PC-9 (cell line): Measurements from ENCODE around the gene SFN. TPM values are rescaled to one million over a fixed set of nuclear protein-coding genes. Genes with fewer than 3 reads are reported as not detected.

Experiments used
- Bru-seq: library from RNA; stranded (reverse); fragments of 400-500 nt; gene quantifications from one replicate; lab custom pipeline; 2021; lab: Mats Ljungman, UMichigan
- BruChase-seq, 2 experiments: library from RNA; stranded (reverse); fragments of 400-500 nt; gene quantifications; one replicate each; lab custom pipeline; 2021; lab: Mats Ljungman, UMichigan
- BruUV-seq: library from RNA; stranded (reverse); fragments of 400-500 nt; replicated peaks from 2 replicates; lab custom pipeline; 2021; lab: Mats Ljungman, UMichigan
- CTCF ChIA-PET: fragments of 300-600 bp; sonication (Branson Sonifier 250); formaldehyde crosslinking; loops from one replicate; lab custom pipeline; 2022; ENCODE audit warnings: antibody characterized with exemption; lab: Charles Lee
- POLR2A ChIA-PET: fragments of 300-600 bp; sonication (Branson Sonifier 250); formaldehyde crosslinking; loops from one replicate; lab custom pipeline; 2022; ENCODE audit warnings: antibody characterized with exemption; ENCODE audit not compliant: unreplicated experiment; lab: Charles Lee
- DNase-seq, 2 experiments: peaks; one replicate each; pipeline versions ENCODE4 v3.0.0 to v3.0.0-alpha.2; 2015 to 2022; ENCODE audit warnings: mixed read lengths in 1 of 2
- H2AFZ ChIP-seq: fragments of 200-600 bp; sonication (generic); 2 replicates; pipeline ENCODE4 v1.8.1; 2017; ENCODE audit warnings: antibody characterized with exemption
- H3F3A ChIP-seq: fragments of 200-600 bp; sonication (generic); 2 replicates; pipeline ENCODE4 v1.8.1; 2017; ENCODE audit warnings: antibody characterized with exemption, mild to moderate bottlenecking, low read depth; ENCODE audit not compliant: insufficient read depth
- H3K27ac ChIP-seq: fragments of 200-600 bp; sonication (generic); 2 replicates; pipeline ENCODE4 v1.6.1; 2016; ENCODE audit warnings: mixed run types
- H3K27me3 ChIP-seq: fragments of 200-600 bp; sonication (generic); 2 replicates; pipeline ENCODE4 v1.6.1; 2016; ENCODE audit warnings: low read depth, mixed run types; ENCODE audit not compliant: insufficient read depth
- H3K36me3 ChIP-seq: fragments of 200-600 bp; sonication (generic); 2 replicates; pipeline ENCODE4 v1.6.1; 2016; ENCODE audit warnings: low read depth, mixed run types
- H3K4me1 ChIP-seq: fragments of 200-600 bp; sonication (generic); replicated peaks from 2 replicates; pipeline ENCODE4 v1.6.1; 2016; ENCODE audit warnings: mixed run types; ENCODE audit not compliant: insufficient read depth
- H3K4me2 ChIP-seq: fragments of 200-600 bp; sonication (generic); 2 replicates; pipeline ENCODE4 v1.6.1; 2017; ENCODE audit warnings: mixed run types
- H3K4me3 ChIP-seq: fragments of 200-600 bp; sonication (generic); 2 replicates; pipeline ENCODE4 v1.6.1; 2016; ENCODE audit warnings: mixed run types
- H3K79me2 ChIP-seq: fragments of 200-600 bp; sonication (generic); 2 replicates; pipeline ENCODE4 v1.6.1; 2017; ENCODE audit warnings: low read depth, mixed run types
- H3K9me2 ChIP-seq: fragments of 200-600 bp; sonication (generic); 2 replicates; pipeline ENCODE4 v1.8.1; 2017; ENCODE audit warnings: mild to moderate bottlenecking; ENCODE audit not compliant: insufficient read depth
- H3K9me3 ChIP-seq: fragments of 200-600 bp; sonication (generic); 2 replicates; pipeline ENCODE4 v1.8.1; 2016; ENCODE audit warnings: low read depth; ENCODE audit not compliant: insufficient read depth
- H4K20me1 ChIP-seq: fragments of 200-600 bp; sonication (generic); 2 replicates; pipeline ENCODE4 v1.8.1; 2017; ENCODE audit not compliant: insufficient read depth
- CTCF ChIP-seq: fragments of 200-600 bp; sonication (generic); conservative IDR thresholded peaks from 2 replicates; pipeline ENCODE4 v1.6.1; 2017; ENCODE audit warnings: mixed run types, antibody characterized with exemption, mild to moderate bottlenecking, moderate library complexity
- EZH2 ChIP-seq: fragments of 200-600 bp; sonication (generic); IDR thresholded peaks from 2 replicates; pipeline ENCODE4 v1.8.0; 2017; ENCODE audit warnings: antibody characterized with exemption, low read depth
- intact Hi-C: fragments of 100-400 bp; cut with micrococcal nuclease; formaldehyde crosslinking; loops from one replicate; pipeline ENCODE4 v1.10.0; 2022; ENCODE audit not compliant: unreplicated experiment
- long read RNA-seq: library from polyadenylated mRNA; stranded (forward); transcript quantifications from one replicate; pipeline ENCODE4 v2.0.0, GENCODE V29; 2022
- total RNA-seq: library from RNA; stranded (reverse); gene quantifications from 2 replicates; pipeline ENCODE4 v1.2.3, GENCODE V29; 2021

SFN gene
- total RNA-seq (326 and 355 TPM in 2 replicates), Bru-seq, nascent RNA (percentile 98 among the genes with signal in this experiment), BruChase-seq, experiment 1, labeled RNA remaining after a 2-hour chase (percentile 100 among the genes with signal in this experiment), BruChase-seq, experiment 2, labeled RNA remaining after a 6-hour chase (percentile 100 among the genes with signal in this experiment)
- long read RNA-seq, transcript SFN-201 (1 exons, 1,320 nt): major isoform, 572 of 573 reads
- long read RNA-seq, partial matches to known transcripts: 0 of 573 reads
- long read RNA-seq, other reads (novel, unspliced or antisense): 1 of 573 reads

DNA sequence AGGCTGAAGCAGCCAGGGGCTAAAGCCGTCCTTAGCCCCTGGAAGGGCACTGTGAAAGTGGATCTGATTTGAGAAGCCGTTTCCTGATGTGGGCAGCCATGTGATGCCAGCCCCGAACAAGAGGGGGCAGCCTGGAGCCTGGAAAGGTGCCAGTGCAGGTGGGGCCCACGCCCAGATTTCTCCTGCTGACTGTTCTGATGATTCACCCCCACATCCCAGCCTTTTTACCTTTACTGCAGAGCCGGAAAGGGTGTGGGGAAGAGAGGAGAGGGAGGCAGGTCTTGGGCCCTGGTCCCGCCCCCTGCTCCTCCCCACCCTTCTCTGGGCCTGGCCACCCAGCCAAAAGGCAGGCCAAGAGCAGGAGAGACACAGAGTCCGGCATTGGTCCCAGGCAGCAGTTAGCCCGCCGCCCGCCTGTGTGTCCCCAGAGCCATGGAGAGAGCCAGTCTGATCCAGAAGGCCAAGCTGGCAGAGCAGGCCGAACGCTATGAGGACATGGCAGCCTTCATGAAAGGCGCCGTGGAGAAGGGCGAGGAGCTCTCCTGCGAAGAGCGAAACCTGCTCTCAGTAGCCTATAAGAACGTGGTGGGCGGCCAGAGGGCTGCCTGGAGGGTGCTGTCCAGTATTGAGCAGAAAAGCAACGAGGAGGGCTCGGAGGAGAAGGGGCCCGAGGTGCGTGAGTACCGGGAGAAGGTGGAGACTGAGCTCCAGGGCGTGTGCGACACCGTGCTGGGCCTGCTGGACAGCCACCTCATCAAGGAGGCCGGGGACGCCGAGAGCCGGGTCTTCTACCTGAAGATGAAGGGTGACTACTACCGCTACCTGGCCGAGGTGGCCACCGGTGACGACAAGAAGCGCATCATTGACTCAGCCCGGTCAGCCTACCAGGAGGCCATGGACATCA, at the start of gene SFN:
Gene SFN, plus strand, starts transcription at position 369 of the 904 bp plus-strand sequence. Its CDS starts 64 bp downstream, at position 433.
- peak within 1 kb of the TSS; percentile 100 for H3K27ac ChIP-seq
- H3K79me2 ChIP-seq: peaks cover 23% of the 10 kb centered on the region
- peaks cover 67% of the 10 kb centered on the region for H3K4me1 ChIP-seq
- BruUV-seq: TSS peak; percentile 88
- H3K27me3 ChIP-seq: no peaks in the 10 kb centered on the region
- DNase-seq: peak; percentile 90 to 93
- TF ChIP-seq CTCF (peak; percentile 76), EZH2 (no peak)
- peak within 1 kb of the TSS; percentile 85 for H3K4me3 ChIP-seq
- H3K4me2 ChIP-seq: peak within 1 kb of the TSS; percentile 87
- H3K9me3 ChIP-seq: no peaks in the 10 kb centered on the region
- ChIA-PET CTCF (interaction anchor here (0.8 to 2.0 kb wide), 3 partner anchors 14 to 185 kb away, joined by 3 to 9 read pairs (median 4); no protein-coding TSS in a partner anchor), POLR2A (interaction anchor here (0.7 to 3.2 kb wide), 3 partner anchors 10 to 63 kb away, joined by 4 to 42 read pairs (median 9); no protein-coding TSS in a partner anchor)
- no peaks in the 10 kb centered on the region for H3K36me3 ChIP-seq
- intact Hi-C loops: loop anchor here (1.0 to 10.0 kb wide), 5 partner anchors 10 to 508 kb away; partner anchors contain the start of genes ARID1A and CRYBG2
- peaks cover 60% of the 10 kb centered on the region for H3F3A ChIP-seq
- H4K20me1 ChIP-seq: no peaks in the 10 kb centered on the region
- H2AFZ ChIP-seq: no peak within 1 kb of the TSS
- no peaks in the 10 kb centered on the region for H3K9me2 ChIP-seq

DNA sequence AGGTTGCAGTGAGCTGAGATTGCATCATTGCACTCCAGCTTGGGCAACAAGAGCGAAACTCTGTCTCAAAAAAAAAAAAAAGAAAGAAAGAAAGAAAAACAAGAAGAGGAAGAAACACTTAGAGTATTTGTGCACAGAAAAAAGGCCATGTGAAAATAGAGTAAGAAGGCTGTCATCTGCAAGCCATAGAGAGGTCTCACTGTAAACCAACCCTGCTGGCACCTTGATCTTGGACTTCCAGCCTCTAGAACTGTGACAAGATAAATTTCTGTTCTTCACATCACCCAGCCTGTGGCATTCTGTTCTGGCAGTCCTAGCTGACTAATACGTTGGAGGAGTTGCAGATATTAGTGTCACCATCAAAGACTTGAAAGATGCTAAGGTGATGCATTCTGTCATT, 48.6 kb upstream of the SFN start:
- no peak for DNase-seq
- H3K4me3 ChIP-seq: no peak overlapping the region
- H2AFZ ChIP-seq: no peak overlapping the region
- H3K36me3 ChIP-seq: no peaks in the 10 kb centered on the region
- no peaks in the 10 kb centered on the region for H3K9me2 ChIP-seq
- no peaks in the 10 kb centered on the region for H3K79me2 ChIP-seq
- 0 out of 2 replicates have a peak, but pooled peaks cover 4% of the 10 kb centered on the region for H3K4me1 ChIP-seq
- H3K4me2 ChIP-seq: no peak overlapping the region
- BruUV-seq: no TSS peak
- TF ChIP-seq EZH2: no peak
- TF ChIP-seq CTCF: no peak
- no peaks in the 10 kb centered on the region for H4K20me1 ChIP-seq
- H3K27ac ChIP-seq: no peak overlapping the region
- intact Hi-C loops: loop anchor here (5.0 kb wide), 1 partner anchor 33 kb away; no protein-coding TSS in a partner anchor
- no peaks in the 10 kb centered on the region for H3K27me3 ChIP-seq
- no peaks in the 10 kb centered on the region for H3K9me3 ChIP-seq
- CTCF ChIA-PET: no interaction called here
- H3F3A ChIP-seq: no peaks in the 10 kb centered on the region; the same call in 1 of the 2 replicates
- POLR2A ChIA-PET: no interaction called here

GRCh38 chr1:26814893-26815292, 48.1 kb upstream of the SFN start:
- intact Hi-C loops: loop anchor here (5.0 kb wide), 1 partner anchor 32 kb away; no protein-coding TSS in a partner anchor
- H3K4me1 ChIP-seq: 0 out of 2 replicates have a peak, but pooled peaks cover 4% of the 10 kb centered on the region
- CTCF ChIA-PET: interaction anchor here (0.7 kb wide), 1 partner anchor 109 kb away, joined by 3 read pairs; no protein-coding TSS in a partner anchor
- no peak overlapping the region for H3K27ac ChIP-seq
- no peak overlapping the region for H3K4me2 ChIP-seq
- POLR2A ChIA-PET: no interaction called here
- no peaks in the 10 kb centered on the region for H3K27me3 ChIP-seq
- H4K20me1 ChIP-seq: no peaks in the 10 kb centered on the region
- no peaks in the 10 kb centered on the region for H3K9me3 ChIP-seq
- no peaks in the 10 kb centered on the region for H3K36me3 ChIP-seq
- no peaks in the 10 kb centered on the region for H3K79me2 ChIP-seq
- no peak overlapping the region for H3K4me3 ChIP-seq
- H3K9me2 ChIP-seq: no peaks in the 10 kb centered on the region
- DNase-seq: no peak
- H3F3A ChIP-seq: no peaks in the 10 kb centered on the region; the same call in 1 of the 2 replicates
- TF ChIP-seq CTCF (no peak), EZH2 (no peak)
- no peak overlapping the region for H2AFZ ChIP-seq
- no TSS peak for BruUV-seq
